OCI-LY7 (cell line): ENCODE data around the gene TMEM217.

Experiments used
- CTCF ChIP-seq: fragments of 200-600 bp; sonication (generic); conservative IDR thresholded peaks from 2 replicates; pipeline ENCODE4 v1.5.1; 2014; ENCODE audit warnings: mild to moderate bottlenecking, antibody characterized with exemption, low read length, moderate library complexity, mixed read lengths
- EZH2phosphoT487 ChIP-seq: fragments of 200-600 bp; sonication (generic); IDR thresholded peaks from 2 replicates; pipeline ENCODE4 v1.6.1; 2018; ENCODE audit warnings: low read depth, borderline replicate concordance, mild to moderate bottlenecking, mixed run types, antibody characterized with exemption, low read length, moderate library complexity, mixed read lengths

- TF ChIP-seq CTCF = no peak
- no peak for TF ChIP-seq EZH2phosphoT487
Observed at GRCh38 chr6:37259191-37259590, 1.2 kb upstream of the TMEM217 start.
